K562 (cell line): Measurements from ENCODE around the gene LGR6. TPM values are rescaled to one million over a fixed set of nuclear protein-coding genes. Genes with fewer than 3 reads are reported as not detected.

ENCODE experiments used
- ATF7 ChIP-seq: fragments of 450-650 bp; IDR thresholded peaks from 2 replicates; pipeline ENCODE4 v1.7.1; 2014; ENCODE audit warnings: mild to moderate bottlenecking, moderate library complexity
- C11orf30 ChIP-seq: fragments of 450-650 bp; IDR thresholded peaks from 2 replicates; pipeline ENCODE4 v1.6.1; 2016; ENCODE audit warnings: low read depth, mild to moderate bottlenecking
- DACH1 ChIP-seq: fragments of 450-650 bp; IDR thresholded peaks from 2 replicates; pipeline ENCODE4 v1.6.1; 2018; ENCODE audit not compliant: partially characterized antibody
- FOXP4 ChIP-seq: sonication (generic); formaldehyde crosslinking; IDR thresholded peaks from 2 replicates; pipeline ENCODE4 v1.8.0; 2022; ENCODE audit warnings: mild to moderate bottlenecking, missing genetic modification reagents, borderline replicate concordance
- KDM2B ChIP-seq: fragments of 250-450 bp; sonication (Bioruptor Pico); IDR thresholded peaks from 2 replicates; pipeline ENCODE4 v1.8.0; 2021; ENCODE audit warnings: mild to moderate bottlenecking, moderate library complexity
- NEUROD1 ChIP-seq: fragments of 150-350 bp; IDR thresholded peaks from 2 replicates; pipeline ENCODE4 v1.6.1; 2014; ENCODE audit warnings: borderline replicate concordance, low read length, low read depth; ENCODE audit not compliant: partially characterized antibody
- NFE2L1 ChIP-seq: fragments of 450-650 bp; IDR thresholded peaks from 2 replicates; pipeline ENCODE4 v1.6.1; 2016; ENCODE audit warnings: missing genetic modification characterization, low read depth, mild to moderate bottlenecking, missing compliant biosample characterization, moderate library complexity, borderline replicate concordance
- NONO ChIP-seq, 2 experiments: fragments of 200-400 bp in 1 of 2; fragments of 450-650 bp in 1 of 2; formaldehyde crosslinking in 1 of 2; IDR thresholded peaks; 2 replicates each; pipeline ENCODE4 v1.6.1; 2017; ENCODE audit warnings: low read depth in 2 of 2, mild to moderate bottlenecking in 2 of 2, moderate library complexity in 2 of 2, low read length in 1 of 2
- RFX5 ChIP-seq: IDR thresholded peaks from 2 replicates; pipeline ENCODE4 v1.6.1; 2011; ENCODE audit warnings: low read depth, mild to moderate bottlenecking, improper control_type of control experiment, low read length
- SIN3B ChIP-seq: fragments of 450-650 bp; IDR thresholded peaks from 2 replicates; pipeline ENCODE4 v1.6.1; 2017; ENCODE audit warnings: low read depth, mild to moderate bottlenecking, moderate library complexity
- SUPT5H ChIP-seq: fragments of 450-650 bp; IDR thresholded peaks from 2 replicates; pipeline ENCODE4 v1.6.1; 2016
- TAF1 ChIP-seq: IDR thresholded peaks from 2 replicates; pipeline ENCODE4 v1.6.1; 2011; ENCODE audit warnings: mild to moderate bottlenecking, low read length, moderate library complexity; ENCODE audit not compliant: insufficient read depth, control insufficient read depth, severe bottlenecking; ENCODE audit errors: extremely low read depth
- ZBTB5 ChIP-seq: fragments of 450-650 bp; IDR thresholded peaks from 2 replicates; pipeline ENCODE4 v1.6.1; 2017; ENCODE audit warnings: antibody characterized with exemption
- ZBTB9 ChIP-seq: fragments of 450-650 bp; formaldehyde crosslinking; IDR thresholded peaks from 2 replicates; pipeline ENCODE4 v1.4.0; 2020; ENCODE audit warnings: mild to moderate bottlenecking, moderate library complexity
- ZMIZ1 ChIP-seq, 2 experiments: fragments of 150-350 bp in 1 of 2; IDR thresholded peaks; 2 replicates each; pipeline ENCODE4 v1.6.1; 2012 to 2016; ENCODE audit warnings: low read depth in 2 of 2, low read length in 2 of 2, mild to moderate bottlenecking in 1 of 2, moderate library complexity in 1 of 2
- ZNF316 ChIP-seq: fragments of 450-650 bp; IDR thresholded peaks from 2 replicates; pipeline ENCODE4 v1.6.1; 2016
- ZNF75A ChIP-seq: fragments of 450-650 bp; formaldehyde crosslinking; IDR thresholded peaks from 2 replicates; pipeline ENCODE4 v1.4.0; 2020; ENCODE audit warnings: mild to moderate bottlenecking
- ZNF76 ChIP-seq: fragments of 250-450 bp; sonication (Bioruptor Pico); IDR thresholded peaks from 2 replicates; pipeline ENCODE4 v1.4.0; 2020; ENCODE audit warnings: mild to moderate bottlenecking, moderate library complexity, borderline replicate concordance
- polyA plus RNA-seq, 8 experiments: library from polyadenylated mRNA; depleted of rRNA in 4 of 8; stranded (reverse) in 5 of 8; unstranded in 3 of 8; fragments of >200 nt; fragmentation: Nextera tagmentation in 2 of 8; fragmentation: Illumina TruSeq in 1 of 8; extraction: Ambion mirVana in 2 of 8; extraction: Trizol in 1 of 8; gene quantifications; 2 replicates each; pipeline versions ENCODE4 v1.2.1 to v1.2.3, GENCODE V29; 2011 to 2014; ENCODE audit warnings: inconsistent platforms in 1 of 8, missing spikeins in 1 of 8
- total RNA-seq, 7 experiments: library from RNA; depleted of rRNA in 6 of 7; stranded (reverse); fragments of >200 nt in 6 of 7; fragmentation: Illumina TruSeq in 2 of 7; extraction: Trizol in 2 of 7; gene quantifications; 2 replicates each; pipeline versions ENCODE4 v1.2.1 to v1.2.3, GENCODE V29; 2011 to 2021; ENCODE audit warnings: low replicate concordance in 1 of 7

LGR6 gene
- total and polyA plus RNA-seq, 9 of the 15 experiments (the other 6 are each of a cell fraction or from before 2014, with no cell fraction given), result 0.01 to 0.54 (median 0.17) TPM; not detected in 1

GRCh38 chr1:202164271-202165037 lies 29.1 kb upstream of the LGR6 start (continued):
- TF ChIP-seq ZMIZ1 (IDR thresholded peaks at IDR 0.05; ENCODE audit: low read depth in 2 of 2, low read length in 2 of 2) (peak in 1 of 2 experiments; percentile 47; a peak in 1 of 4 replicates), TAF1 (peak; percentile 93), C11orf30 (no peak), SIN3B (no peak), ZNF316 (no peak), NONO (IDR thresholded peaks at IDR 0.05; ENCODE audit: low read depth in 2 of 2, low read length in 1 of 2) (no peak), ZNF76 (CRISPR knock-in tag) (no peak), SUPT5H (peak; percentile 83), ZNF75A (no peak), ATF7 (peak; percentile 43), ZBTB5 (no peak), KDM2B (CRISPR knock-in tag) (no peak), NEUROD1 (no peak), DACH1 (peak; percentile 84), FOXP4 (no peak), ZBTB9 (peak; percentile 86; the same call in 1 of the 2 replicates), NFE2L1 (tag) (no peak), RFX5 (no peak)
